Panc1 (cell line): ENCODE data around the gene FKBP1C.

Experiments used
- POLR2AphosphoS5 ChIP-seq: IDR thresholded peaks from 2 replicates; pipeline ENCODE4 v1.6.1; 2012; ENCODE audit warnings: mild to moderate bottlenecking, low read depth, low read length, moderate library complexity
- TF ChIP-seq, protein P1 (sequence below): fragments of 450-650 bp; IDR thresholded peaks from 2 replicates; pipeline ENCODE4 v1.5.1; 2017; ENCODE audit warnings: mild to moderate bottlenecking

- no peak for TF ChIP-seq POLR2AphosphoS5
- TF ChIP-seq, protein P1, sequence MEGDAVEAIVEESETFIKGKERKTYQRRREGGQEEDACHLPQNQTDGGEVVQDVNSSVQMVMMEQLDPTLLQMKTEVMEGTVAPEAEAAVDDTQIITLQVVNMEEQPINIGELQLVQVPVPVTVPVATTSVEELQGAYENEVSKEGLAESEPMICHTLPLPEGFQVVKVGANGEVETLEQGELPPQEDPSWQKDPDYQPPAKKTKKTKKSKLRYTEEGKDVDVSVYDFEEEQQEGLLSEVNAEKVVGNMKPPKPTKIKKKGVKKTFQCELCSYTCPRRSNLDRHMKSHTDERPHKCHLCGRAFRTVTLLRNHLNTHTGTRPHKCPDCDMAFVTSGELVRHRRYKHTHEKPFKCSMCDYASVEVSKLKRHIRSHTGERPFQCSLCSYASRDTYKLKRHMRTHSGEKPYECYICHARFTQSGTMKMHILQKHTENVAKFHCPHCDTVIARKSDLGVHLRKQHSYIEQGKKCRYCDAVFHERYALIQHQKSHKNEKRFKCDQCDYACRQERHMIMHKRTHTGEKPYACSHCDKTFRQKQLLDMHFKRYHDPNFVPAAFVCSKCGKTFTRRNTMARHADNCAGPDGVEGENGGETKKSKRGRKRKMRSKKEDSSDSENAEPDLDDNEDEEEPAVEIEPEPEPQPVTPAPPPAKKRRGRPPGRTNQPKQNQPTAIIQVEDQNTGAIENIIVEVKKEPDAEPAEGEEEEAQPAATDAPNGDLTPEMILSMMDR: no peak
These were observed 35.3 kb downstream of the FKBP1C start for GRCh38 chr6:63246581-63246980.
